B cell (primary cell): ENCODE results near the gene TNN. TPM values are rescaled to one million over a fixed set of nuclear protein-coding genes. Genes with fewer than 3 reads are reported as not detected.
"Not testable (repeated sequence)": the region's sequence is repeated elsewhere in the genome, so short reads cannot be mapped to it uniquely, and the experiment has no call there.

ENCODE experiments used
- ATAC-seq: fragments of 200-7000 bp; cut with Tn5 transposase; one replicate; pipeline ENCODE4 v1.10.0; 2021; ENCODE audit warnings: low read depth, mild to moderate bottlenecking, moderate number of reproducible peaks, moderate library complexity
- CTCF ChIA-PET: fragments of 350-600 bp; sonication (Branson Sonifier 250); formaldehyde crosslinking; loops from one replicate; lab custom pipeline; 2021; ENCODE audit warnings: antibody characterized with exemption, inconsistent platforms; lab: Charles Lee
- POLR2A ChIA-PET: fragments of 350-600 bp; sonication (Branson Sonifier 250); formaldehyde crosslinking; loops from one replicate; lab custom pipeline; 2021; ENCODE audit warnings: antibody characterized with exemption; lab: Charles Lee
- DNase-seq: peaks from one replicate; pipeline ENCODE4 v3.0.0; 2013
- H2AFZ ChIP-seq: 2 replicates; pipeline ENCODE4 v1.6.1; 2012; ENCODE audit warnings: mild to moderate bottlenecking, low read depth, low read length; ENCODE audit not compliant: insufficient read depth, poor library complexity, severe bottlenecking
- H3K27ac ChIP-seq, 2 donors: 1 replicate in 1 of 2; 2 replicates in 1 of 2; pipeline ENCODE4 v1.5.1; 2012 to 2013; ENCODE audit warnings: low read length in 2 of 2, mild to moderate bottlenecking in 2 of 2, moderate library complexity in 1 of 2
- H3K27me3 ChIP-seq, 4 experiments: fragments of 200-600 bp in 1 of 4; sonication (generic) in 1 of 4; replicated peaks in 1 of 4; 1 replicate in 2 of 4; 2 replicates in 2 of 4; pipeline versions ENCODE4 v1.6.1 to v1.7.0; 2013 to 2016; ENCODE audit warnings: low read length in 3 of 4, mild to moderate bottlenecking in 2 of 4, mixed read lengths in 1 of 4, moderate library complexity in 1 of 4; ENCODE audit not compliant: insufficient read depth in 4 of 4, control insufficient read depth in 3 of 4; ENCODE audit errors: control extremely low read depth in 1 of 4
- H3K36me3 ChIP-seq, 2 experiments: replicated peaks in 1 of 2; 1 replicate in 1 of 2; 2 replicates in 1 of 2; pipeline versions ENCODE4 v1.6.1 to v1.7.1; 2013; ENCODE audit warnings: low read length in 1 of 2; ENCODE audit not compliant: insufficient read depth in 2 of 2, control insufficient read depth in 1 of 2; ENCODE audit errors: control extremely low read depth in 1 of 2, extremely low read depth in 1 of 2
- H3K4me1 ChIP-seq, 2 donors: fragments of 200-600 bp in 1 of 2; sonication (generic) in 1 of 2; 1 replicate in 1 of 2; 2 replicates in 1 of 2; pipeline versions ENCODE4 v1.5.1 to v1.6.1; 2013 to 2017; ENCODE audit warnings: low read length in 2 of 2; ENCODE audit not compliant: control insufficient read depth in 2 of 2, insufficient read depth in 2 of 2
- H3K4me2 ChIP-seq: replicated peaks from 2 replicates; pipeline ENCODE3; 2012; ENCODE audit warnings: mild to moderate bottlenecking, low read depth, low read length; ENCODE audit not compliant: poor library complexity, severe bottlenecking
- H3K4me3 ChIP-seq, 5 experiments: fragments of 200-600 bp in 1 of 5; sonication (generic) in 1 of 5; 1 replicate in 3 of 5; 2 replicates in 2 of 5; pipeline versions ENCODE4 v1.5.1 to v1.7.0; 2011 to 2016; ENCODE audit warnings: low read length in 4 of 5, mild to moderate bottlenecking in 4 of 5, low read depth in 2 of 5, control low read depth in 1 of 5, moderate library complexity in 1 of 5; ENCODE audit not compliant: insufficient read depth in 1 of 5; ENCODE audit errors: control extremely low read depth in 1 of 5, extremely low read depth in 1 of 5
- H3K79me2 ChIP-seq: fragments of 200-600 bp; sonication (generic); one replicate; pipeline ENCODE4 v1.6.0; 2016; ENCODE audit warnings: low read length; ENCODE audit not compliant: control insufficient read depth, insufficient read depth
- H3K9ac ChIP-seq: fragments of 200-600 bp; sonication (generic); 2 replicates; pipeline ENCODE4 v1.6.1; 2017; ENCODE audit warnings: mild to moderate bottlenecking, low read length, moderate library complexity
- H3K9me3 ChIP-seq, 3 donors: one replicate each; pipeline versions ENCODE4 v1.6.1 to v1.7.1; 2013; ENCODE audit warnings: low read length in 2 of 3; ENCODE audit not compliant: control insufficient read depth in 2 of 3, insufficient read depth in 1 of 3; ENCODE audit errors: control extremely low read depth in 1 of 3
- H4K20me1 ChIP-seq: 2 replicates; pipeline ENCODE4 v1.6.0; 2012; ENCODE audit warnings: mild to moderate bottlenecking, low read length; ENCODE audit not compliant: insufficient read depth, control insufficient read depth, poor library complexity, severe bottlenecking
- H3K27ac Mint-ChIP-seq: one replicate; pipeline ENCODE4 v1.8.0; 2021; ENCODE audit warnings: mixed read lengths
- H3K27me3 Mint-ChIP-seq: one replicate; pipeline ENCODE4 v1.8.0; 2021; ENCODE audit warnings: mixed read lengths
- H3K4me1 Mint-ChIP-seq: one replicate; pipeline ENCODE4 v1.8.0; 2021; ENCODE audit warnings: mixed read lengths
- H3K4me3 Mint-ChIP-seq: one replicate; pipeline ENCODE4 v1.8.0; 2021; ENCODE audit warnings: mixed read lengths
- H3K9me3 Mint-ChIP-seq: one replicate; pipeline ENCODE4 v1.8.0; 2022; ENCODE audit warnings: mixed read lengths; ENCODE audit not compliant: insufficient read depth
- CTCF ChIP-seq: fragments of 200-600 bp; IDR thresholded peaks from one replicate; pipeline ENCODE4 v1.8.0; 2022; ENCODE audit warnings: antibody characterized with exemption, mild to moderate bottlenecking
- EZH2 ChIP-seq: IDR thresholded peaks from 2 replicates; pipeline ENCODE4 v1.6.1; 2012; ENCODE audit warnings: borderline replicate concordance, low read depth, mild to moderate bottlenecking, moderate library complexity, low read length; ENCODE audit not compliant: insufficient read depth, poor library complexity, severe bottlenecking
- WGBS: methylation state at CpG from one replicate; pipeline ENCODE4 v1.1.5; 2013; ENCODE audit warnings: missing lambda C conversion rate; ENCODE audit not compliant: insufficient coverage; 5-methylcytosine and 5-hydroxymethylcytosine counted together
- intact Hi-C: fragments of 100-400 bp; cut with micrococcal nuclease; formaldehyde crosslinking; loops from one replicate; pipeline ENCODE4 v1.10.0; 2022
- polyA plus RNA-seq: library from polyadenylated mRNA; depleted of rRNA; stranded (reverse); fragments of >200 nt; gene quantifications from 2 replicates; pipeline ENCODE4 v1.2.3, GENCODE V29; 2012
- total RNA-seq, 2 donors: library from RNA; stranded (reverse); fragments of 120-200 nt in 1 of 2; gene quantifications; 1 replicate in 1 of 2; 2 replicates in 1 of 2; pipeline versions ENCODE4 v1.2.3 to v1.2.4, GENCODE V29; 2013 to 2022

TNN gene
- total and polyA plus RNA-seq, 2 donors (not counting 1 experiment from before 2014, with no cell fraction given): not detected

GRCh38 chr1:175108331-175108820 is 40.7 kb downstream of the TNN start:
- H3K4me1 Mint-ChIP-seq, DNase-seq, ATAC-seq, H3K4me3 Mint-ChIP-seq, POLR2A ChIA-PET, H3K9ac ChIP-seq, H2AFZ ChIP-seq, H3K27ac Mint-ChIP-seq, H3K4me2 ChIP-seq, H3K4me3 ChIP-seq, H3K27ac ChIP-seq, intact Hi-C loops, H3K27me3 ChIP-seq, H3K27me3 Mint-ChIP-seq, CTCF ChIA-PET, H4K20me1 ChIP-seq, H3K4me1 ChIP-seq, H3K79me2 ChIP-seq, H3K9me3 ChIP-seq, H3K9me3 Mint-ChIP-seq, H3K36me3 ChIP-seq: not testable (repeated sequence)
- WGBS: 88% methylated on average over 11 of the region's 25 CpGs

GRCh38 chr1:175114996-175115395 is 47.4 kb downstream of the TNN start:
- no peaks in the 10 kb centered on the region for H3K4me1 ChIP-seq
- H4K20me1 ChIP-seq: no peaks in the 10 kb centered on the region
- H3K4me3 ChIP-seq: no peak overlapping the region
- H3K27ac Mint-ChIP-seq: no peak overlapping the region
- POLR2A ChIA-PET: no interaction called here
- peaks cover 0 to 12% (median 8%) of the 10 kb centered on the region in 3 donors for H3K9me3 ChIP-seq
- H3K4me2 ChIP-seq: no peak overlapping the region
- H3K9ac ChIP-seq: no peak overlapping the region
- ATAC-seq (no peak), DNase-seq (no peak)
- intact Hi-C loops: no loop called here
- CTCF ChIA-PET: interaction anchor here (1.2 to 4.7 kb wide), 4 partner anchors 8 to 40 kb away, joined by 3 to 18 read pairs (median 5); no protein-coding TSS in a partner anchor
- no peaks in the 10 kb centered on the region for H3K36me3 ChIP-seq
- H3K9me3 Mint-ChIP-seq: peaks cover 8% of the 10 kb centered on the region
- no peak overlapping the region for H3K4me3 Mint-ChIP-seq
- no peak for TF ChIP-seq CTCF
- TF ChIP-seq EZH2: no peak
- H3K27me3 Mint-ChIP-seq: peaks cover 27% of the 10 kb centered on the region
- no peaks in the 10 kb centered on the region for H3K4me1 Mint-ChIP-seq
- no peak overlapping the region for H2AFZ ChIP-seq
- H3K27me3 ChIP-seq: peaks cover 0 to 8% (median 2%) of the 10 kb centered on the region in 4 experiments
- no peaks in the 10 kb centered on the region for H3K79me2 ChIP-seq
- WGBS: 91% methylated on average over 2 of the region's 2 CpGs
- H3K27ac ChIP-seq: no peak overlapping the region
